Hepatocyte (in vitro differentiated cells): ENCODE results near the gene GLP2R.

Source experiments
- CTCF ChIP-seq: fragments of 200-600 bp; sonication (generic); IDR thresholded peaks from 2 replicates; pipeline ENCODE4 v1.5.1; 2016; ENCODE audit warnings: antibody characterized with exemption, mild to moderate bottlenecking; ENCODE audit not compliant: poor library complexity
- EZH2 ChIP-seq: fragments of 200-600 bp; sonication (generic); IDR thresholded peaks from 2 replicates; pipeline ENCODE4 v1.6.1; 2016; ENCODE audit warnings: antibody characterized with exemption, mild to moderate bottlenecking, borderline replicate concordance
- EZH2phosphoT487 ChIP-seq: fragments of 200-600 bp; sonication (generic); IDR thresholded peaks from one replicate; pipeline ENCODE4 v1.6.1; 2018; ENCODE audit warnings: antibody characterized with exemption, mild to moderate bottlenecking, low read depth, moderate library complexity; ENCODE audit not compliant: unreplicated experiment, severe bottlenecking

- TF ChIP-seq CTCF = no peak
- no peak for TF ChIP-seq EZH2phosphoT487
- no peak for TF ChIP-seq EZH2
Measured at GRCh38 chr17:9850151-9850550, 24.4 kb downstream of the GLP2R start.
